ENCODE data around the gene BMPR1A. TPM values are rescaled to one million over a fixed set of nuclear protein-coding genes. Genes with fewer than 3 reads are reported as not detected.

BMPR1A gene
- total RNA-seq, 1 experiment from 2014 or later, result 94.3 TPM

GRCh38 chr10:86971232-86971991 lies 215.0 kb downstream of the BMPR1A start:
- intact Hi-C loops (cut with micrococcal nuclease; ENCODE audit: unreplicated experiment), result loop anchor here (5.0 kb wide), 1 partner anchor 121 kb away; the partner anchor contains the start of gene GLUD1
- TF ChIP-seq POLR2AphosphoS5 (IDR thresholded peaks at IDR 0.05; ENCODE audit: low read depth, low read length), result no peak; the same call in 1 of the 2 replicates
- 0 out of 2 replicates have a peak, but pooled peaks have one; percentile 46 for TF ChIP-seq SIN3A (IDR thresholded peaks at IDR 0.05; ENCODE audit: borderline replicate concordance, insufficient read depth, low read depth, low read length)
- peak; percentile 92 for TF ChIP-seq TCF7L2 (IDR thresholded peaks at IDR 0.05; ENCODE audit: low read depth, low read length)
- no peak for TF ChIP-seq REST (IDR thresholded peaks at IDR 0.05; ENCODE audit: insufficient read depth in 1 of 2, low read depth in 2 of 2, low read length in 1 of 2)
- peak; percentile 75 for ATAC-seq
- Histone ChIP-seq H3K27me3 (ENCODE audit: control insufficient read depth, insufficient read depth, low read length) (no peaks in the 10 kb centered on the region), H3K9me3 (ENCODE audit: control insufficient read depth, insufficient read depth, low read depth, low read length) (no peaks in the 10 kb centered on the region), H3K4me1 (ENCODE audit: control insufficient read depth, insufficient read depth, low read length) (peaks cover 45% of the 10 kb centered on the region), H3K27ac (ENCODE audit: low read length) (peak overlapping the region; percentile 79), H3K4me3 (ENCODE audit: low read depth in 2 of 2, low read length in 2 of 2) (peak overlapping the region; percentile 54 to 77), H3K36me3 (ENCODE audit: control insufficient read depth, insufficient read depth, low read length) (no peaks in the 10 kb centered on the region; the same call in 1 of the 2 replicates)
- in situ Hi-C loops (cut with HindIII; ENCODE audit: low pct_unique_long_range_greater_than_20kb, low sequenced_read_pairs), result no loop called here
- DNase-seq (ENCODE audit: low read depth, low spot score), result peak; percentile 80
- no TSS peak for BruUV-seq (replicated peaks)
- ChIA-PET POLR2A (no interaction called here), CTCF (interaction anchor here (1.3 kb wide), 1 partner anchor 11 kb away, joined by 6 read pairs; no protein-coding TSS in a partner anchor)

GRCh38 chr10:86972613-86973380 lies 216.4 kb downstream of the BMPR1A start:
- no peak for ATAC-seq
- Histone ChIP-seq H3K27ac (ENCODE audit: low read length) (no peak overlapping the region), H3K9me3 (ENCODE audit: control insufficient read depth, insufficient read depth, low read depth, low read length) (no peaks in the 10 kb centered on the region), H3K36me3 (ENCODE audit: control insufficient read depth, insufficient read depth, low read length) (no peaks in the 10 kb centered on the region; the same call in 1 of the 2 replicates), H3K4me3 (ENCODE audit: low read depth in 2 of 2, low read length in 2 of 2) (no peak overlapping the region), H3K4me1 (ENCODE audit: control insufficient read depth, insufficient read depth, low read length) (peaks cover 31% of the 10 kb centered on the region), H3K27me3 (ENCODE audit: control insufficient read depth, insufficient read depth, low read length) (no peaks in the 10 kb centered on the region)
- ChIA-PET CTCF (no interaction called here), POLR2A (no interaction called here)
- no peak for TF ChIP-seq POLR2AphosphoS5 (IDR thresholded peaks at IDR 0.05; ENCODE audit: low read depth, low read length)
- no peak for TF ChIP-seq SIN3A (IDR thresholded peaks at IDR 0.05; ENCODE audit: borderline replicate concordance, insufficient read depth, low read depth, low read length)
- TF ChIP-seq, protein P1, sequence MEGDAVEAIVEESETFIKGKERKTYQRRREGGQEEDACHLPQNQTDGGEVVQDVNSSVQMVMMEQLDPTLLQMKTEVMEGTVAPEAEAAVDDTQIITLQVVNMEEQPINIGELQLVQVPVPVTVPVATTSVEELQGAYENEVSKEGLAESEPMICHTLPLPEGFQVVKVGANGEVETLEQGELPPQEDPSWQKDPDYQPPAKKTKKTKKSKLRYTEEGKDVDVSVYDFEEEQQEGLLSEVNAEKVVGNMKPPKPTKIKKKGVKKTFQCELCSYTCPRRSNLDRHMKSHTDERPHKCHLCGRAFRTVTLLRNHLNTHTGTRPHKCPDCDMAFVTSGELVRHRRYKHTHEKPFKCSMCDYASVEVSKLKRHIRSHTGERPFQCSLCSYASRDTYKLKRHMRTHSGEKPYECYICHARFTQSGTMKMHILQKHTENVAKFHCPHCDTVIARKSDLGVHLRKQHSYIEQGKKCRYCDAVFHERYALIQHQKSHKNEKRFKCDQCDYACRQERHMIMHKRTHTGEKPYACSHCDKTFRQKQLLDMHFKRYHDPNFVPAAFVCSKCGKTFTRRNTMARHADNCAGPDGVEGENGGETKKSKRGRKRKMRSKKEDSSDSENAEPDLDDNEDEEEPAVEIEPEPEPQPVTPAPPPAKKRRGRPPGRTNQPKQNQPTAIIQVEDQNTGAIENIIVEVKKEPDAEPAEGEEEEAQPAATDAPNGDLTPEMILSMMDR (IDR thresholded peaks at IDR 0.05), result no peak
- no peak for TF ChIP-seq REST (IDR thresholded peaks at IDR 0.05; ENCODE audit: insufficient read depth in 1 of 2, low read depth in 2 of 2, low read length in 1 of 2)
- no peak for TF ChIP-seq TCF7L2 (IDR thresholded peaks at IDR 0.05; ENCODE audit: low read depth, low read length)
- BruUV-seq (replicated peaks), result no TSS peak
- intact Hi-C loops (cut with micrococcal nuclease; ENCODE audit: unreplicated experiment) (loop anchor here (5.0 kb wide), 1 partner anchor 120 kb away; the partner anchor contains the start of gene GLUD1), in situ Hi-C loops (cut with HindIII; ENCODE audit: low pct_unique_long_range_greater_than_20kb, low sequenced_read_pairs) (no loop called here)
- no peak for DNase-seq (ENCODE audit: low read depth, low spot score)

All from Panc1 (cell line).